ENCODE measurements around the gene KCNIP4.
"Not testable (repeated sequence)": the region's sequence is repeated elsewhere in the genome, so short reads cannot be mapped to it uniquely, and the experiment has no call there.

KCNIP4 gene

DNA sequence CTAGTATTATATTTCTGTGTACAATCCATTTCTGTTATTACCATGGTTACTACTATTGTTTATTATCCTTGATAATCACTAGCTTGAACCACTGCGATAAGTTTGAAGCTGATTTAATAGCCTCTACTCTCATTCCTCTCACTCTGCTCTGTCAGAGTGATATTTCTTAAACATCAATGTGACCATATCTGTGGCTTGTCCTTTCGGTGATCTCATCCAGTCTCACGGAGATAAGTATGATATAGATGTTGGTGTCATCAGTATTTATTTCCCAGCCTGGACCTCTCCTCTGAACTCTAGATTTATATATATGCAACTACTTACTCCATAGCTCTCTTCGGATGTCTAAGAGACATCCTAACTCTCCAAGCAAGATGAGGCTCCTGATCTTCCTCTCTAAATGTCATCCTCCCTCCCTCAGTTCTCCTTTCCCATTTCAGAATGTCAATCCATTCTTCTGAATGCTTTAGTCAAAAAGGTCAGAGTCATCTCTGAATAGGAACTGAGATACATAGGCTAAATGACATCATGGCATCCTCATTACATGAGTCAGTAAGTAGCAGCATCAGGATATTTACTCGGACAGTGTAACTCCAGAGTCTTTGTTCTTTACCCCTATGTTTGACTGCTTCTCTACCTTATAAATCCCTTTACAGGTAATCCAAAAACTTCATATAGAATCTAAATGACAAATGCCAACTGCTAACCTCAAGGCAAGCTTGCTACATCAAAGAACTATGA, 1118.8 kb downstream of the KCNIP4 start:
- no peak for DNase-seq

DNA sequence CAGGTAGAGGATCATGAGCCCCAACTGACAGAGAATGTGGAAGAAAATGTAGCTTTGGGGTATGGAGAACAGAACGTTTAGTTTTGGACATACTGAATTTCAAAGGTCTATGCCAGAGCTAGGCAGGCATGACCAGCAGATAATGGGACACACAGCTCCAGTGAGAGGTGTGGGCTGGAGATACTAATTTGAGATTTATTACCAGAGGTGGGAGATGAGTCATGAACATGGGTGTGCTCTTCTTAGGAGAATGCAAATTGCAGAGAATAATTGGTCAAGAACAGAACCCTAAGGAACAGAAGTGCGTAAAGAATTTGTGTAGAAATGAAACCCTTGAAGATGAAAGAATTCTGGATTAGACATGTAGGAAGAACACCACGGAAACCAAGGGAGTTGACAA, 1123.1 kb downstream of the KCNIP4 start:
- no peak for DNase-seq

GRCh38 chr4:20816287-20816686, 1132.3 kb downstream of the KCNIP4 start:
- no peak for DNase-seq

- DNase-seq, result no peak
These were observed 1134.9 kb downstream of the KCNIP4 start for GRCh38 chr4:20813700-20814099.

- DNase-seq, result no peak
These were observed 1138.8 kb downstream of the KCNIP4 start for GRCh38 chr4:20809812-20810211.

DNA sequence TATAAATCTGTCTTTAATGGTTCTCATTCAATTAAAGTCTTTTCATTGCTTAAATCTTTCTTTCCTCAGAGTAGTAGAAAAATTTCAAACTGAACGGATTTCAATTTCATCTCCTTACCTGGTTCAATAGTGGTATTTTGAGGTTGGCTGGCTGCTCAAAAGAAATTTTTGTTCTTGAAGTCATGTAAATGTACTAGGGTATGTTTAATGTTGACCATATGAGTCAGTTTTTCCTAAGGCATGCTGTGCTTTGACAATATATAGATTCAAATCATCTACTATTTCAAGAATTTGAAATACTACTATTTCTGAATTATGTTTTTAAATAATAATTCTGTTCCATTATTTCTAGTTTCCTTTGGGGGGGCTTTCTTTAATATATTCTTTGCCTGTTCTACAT, 1142.9 kb downstream of the KCNIP4 start:
- DNase-seq, result no peak

GRCh38 chr4:20787940-20788665, 1160.5 kb downstream of the KCNIP4 start:
- DNase-seq, result no peak

DNA sequence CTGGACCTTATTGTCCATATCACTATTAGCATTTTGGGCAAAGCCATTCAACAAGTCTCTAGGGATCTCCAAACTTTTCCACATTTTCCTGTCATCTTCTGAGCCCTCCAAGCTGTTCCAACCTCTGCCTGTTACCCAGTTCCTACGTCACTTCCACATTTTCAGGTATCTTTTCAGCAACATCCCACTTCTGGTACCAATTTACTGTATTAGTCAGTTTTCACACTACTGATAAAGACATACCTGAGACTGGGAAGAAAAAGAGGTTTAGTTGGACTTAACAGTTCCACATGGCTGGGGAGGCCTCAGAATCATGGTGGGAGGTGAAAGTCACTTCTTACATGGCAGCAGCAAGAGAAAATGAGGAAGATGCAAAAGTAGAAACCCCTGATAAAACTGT, 1165.4 kb downstream of the KCNIP4 start:
- DNase-seq, result not testable (repeated sequence)

DNA sequence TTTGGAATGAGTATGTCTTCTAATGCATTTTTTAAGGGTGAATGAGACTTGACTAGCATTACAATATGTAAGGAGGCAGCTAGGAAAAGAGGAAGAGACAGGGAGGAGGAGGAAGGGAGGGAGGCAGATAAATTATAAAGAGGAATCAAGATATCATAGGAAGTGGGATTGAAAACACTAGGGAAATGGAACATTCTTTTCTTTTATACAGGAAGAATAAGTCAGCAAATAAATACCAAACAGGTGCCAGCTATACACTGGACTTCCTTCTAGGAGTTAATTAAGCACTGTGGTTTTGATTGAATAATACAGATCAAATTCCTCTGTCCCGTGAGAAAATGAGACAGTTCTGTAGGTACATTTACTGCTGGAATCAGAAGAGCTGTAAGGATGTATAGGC, 1169.7 kb downstream of the KCNIP4 start:
- no peak for DNase-seq

DNA sequence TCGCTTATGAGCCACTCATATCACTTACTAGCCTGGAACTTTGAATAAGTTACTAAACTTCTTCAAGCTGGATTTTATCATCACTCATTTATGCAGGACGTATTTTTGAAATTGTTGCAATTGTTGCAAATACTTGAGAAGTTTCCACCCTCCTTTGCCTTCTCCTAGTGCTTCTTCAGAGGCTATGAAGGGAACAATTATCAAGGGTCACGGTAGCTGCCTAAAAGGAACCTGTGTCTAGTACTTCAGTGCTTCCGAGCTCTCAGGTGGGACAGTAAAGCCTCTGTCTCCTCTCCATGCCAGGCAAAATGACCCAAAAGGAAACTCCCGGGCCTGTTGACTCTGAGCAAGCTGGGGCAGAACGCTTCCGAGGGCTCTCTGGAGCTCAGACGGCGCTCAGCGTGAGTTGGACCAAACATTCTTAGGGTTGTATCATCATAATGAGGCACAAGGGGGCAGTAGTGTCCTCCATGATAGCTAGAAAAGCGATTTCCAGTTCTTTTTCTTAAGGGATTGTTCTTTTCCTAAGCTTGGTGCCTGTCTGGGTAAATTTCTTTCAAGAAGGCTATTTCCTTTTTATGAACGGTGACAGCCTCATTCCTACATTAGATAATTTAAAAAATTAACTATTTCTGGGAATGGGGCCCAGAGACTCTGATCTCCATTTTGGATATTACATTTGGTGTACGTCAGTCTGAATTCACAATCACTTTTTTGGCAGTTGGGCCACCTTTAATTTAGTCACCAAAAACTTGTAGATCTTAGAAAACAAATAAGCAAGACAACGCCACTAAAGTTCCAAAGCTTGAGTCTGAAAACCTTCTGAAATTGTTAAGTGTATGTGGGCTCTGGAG, 1175.2 kb downstream of the KCNIP4 start:
- peak; percentile 74 for DNase-seq

DNA sequence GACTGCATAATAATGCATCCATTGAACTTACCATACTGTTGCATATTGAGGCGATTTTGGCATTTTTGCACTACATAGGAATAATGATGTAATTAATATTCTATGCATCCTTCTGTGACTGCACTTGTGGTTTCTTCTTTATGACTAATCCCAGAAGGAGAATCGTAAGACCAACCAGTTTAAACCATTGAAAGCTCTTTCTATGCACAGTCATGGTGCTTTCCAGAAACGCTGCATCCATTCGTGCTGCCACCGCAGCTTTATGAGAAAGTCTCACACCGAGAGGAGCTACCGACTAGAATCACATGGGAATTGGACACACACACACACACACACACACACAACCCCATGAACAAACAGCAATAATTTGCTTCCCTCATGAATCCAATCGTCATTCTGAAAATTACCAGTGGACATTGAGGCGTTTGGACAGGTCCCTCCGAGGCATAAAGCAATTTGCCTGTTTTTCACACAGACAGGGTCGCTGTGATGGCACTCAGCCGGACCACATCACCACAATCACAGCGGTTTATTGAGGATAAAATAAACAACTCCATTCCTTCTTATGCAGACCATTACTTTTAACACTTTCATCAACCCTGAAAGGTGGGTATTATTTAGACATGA, 1184.1 kb downstream of the KCNIP4 start:
- peak; percentile 46 for DNase-seq

- DNase-seq, result no peak
These were observed 1186.7 kb downstream of the KCNIP4 start for GRCh38 chr4:20761826-20762225.

GRCh38 chr4:20761382-20761781, 1187.2 kb downstream of the KCNIP4 start:
- no peak for DNase-seq

GRCh38 chr4:20760053-20760452, 1188.5 kb downstream of the KCNIP4 start:
- DNase-seq, result no peak

GRCh38 chr4:20754036-20754435, 1194.5 kb downstream of the KCNIP4 start:
- no peak for DNase-seq

- DNase-seq, result no peak
These were observed 1195.9 kb downstream of the KCNIP4 start for GRCh38 chr4:20752641-20753040.

DNA sequence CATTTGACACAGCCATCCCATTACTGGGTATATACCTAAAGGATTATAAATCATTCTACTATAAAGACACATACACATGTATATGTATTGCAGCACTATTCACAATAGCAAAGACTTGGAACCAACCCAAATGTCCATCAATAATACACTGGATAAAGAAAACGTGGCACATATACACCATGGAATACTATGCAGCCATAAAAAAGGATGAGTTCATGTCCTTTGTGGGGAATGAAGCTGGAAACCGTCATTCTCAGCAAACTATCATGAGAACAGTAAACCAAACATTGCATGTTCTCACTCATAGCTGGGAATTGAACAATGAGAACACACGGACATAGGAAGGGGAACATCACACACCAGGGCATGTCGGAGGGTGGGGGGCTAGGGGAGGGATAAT, 1202.6 kb downstream of the KCNIP4 start:
- DNase-seq, result not testable (repeated sequence)

- DNase-seq, result no peak
These were observed 1212.6 kb downstream of the KCNIP4 start for GRCh38 chr4:20735931-20736330.

GRCh38 chr4:20724915-20725314, 1223.7 kb downstream of the KCNIP4 start:
- DNase-seq, result no peak

- no peak for DNase-seq
These were observed 1225.1 kb downstream of the KCNIP4 start for GRCh38 chr4:20723463-20723862.

DNA sequence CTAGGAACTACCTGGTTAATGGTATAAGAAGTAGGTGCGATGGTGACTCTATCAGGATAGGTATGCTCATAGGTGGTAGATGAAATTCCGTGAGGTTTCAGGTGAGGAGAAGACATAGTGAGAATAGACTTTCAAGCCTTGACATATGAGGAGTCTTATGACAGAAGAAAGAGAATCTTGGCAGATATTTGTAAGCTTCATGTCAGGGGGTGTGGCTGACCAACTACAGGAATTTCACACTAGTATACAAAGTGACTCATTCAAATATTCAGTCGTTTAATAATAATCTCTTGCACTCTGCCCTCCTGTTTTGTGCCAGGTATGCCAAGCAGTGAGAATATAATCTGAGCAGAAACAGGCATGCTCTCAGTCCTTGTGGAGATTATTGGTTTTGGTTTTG, 1225.6 kb downstream of the KCNIP4 start:
- no peak for DNase-seq

GRCh38 chr4:20711335-20711734, 1237.2 kb downstream of the KCNIP4 start:
- DNase-seq, result no peak
